Inflammatory macrophage treated with lipopolysaccharide for 1 hour (primary cell): ENCODE data around the gene BRSK2.
"Not testable (repeated sequence)": the region's sequence is repeated elsewhere in the genome, so short reads cannot be mapped to it uniquely, and the experiment has no call there.

Source experiments
- DNase-seq, 2 donors: peaks; one replicate each; pipeline ENCODE4 v3.0.0-alpha.2; 2020 to 2022

Gene BRSK2

DNA sequence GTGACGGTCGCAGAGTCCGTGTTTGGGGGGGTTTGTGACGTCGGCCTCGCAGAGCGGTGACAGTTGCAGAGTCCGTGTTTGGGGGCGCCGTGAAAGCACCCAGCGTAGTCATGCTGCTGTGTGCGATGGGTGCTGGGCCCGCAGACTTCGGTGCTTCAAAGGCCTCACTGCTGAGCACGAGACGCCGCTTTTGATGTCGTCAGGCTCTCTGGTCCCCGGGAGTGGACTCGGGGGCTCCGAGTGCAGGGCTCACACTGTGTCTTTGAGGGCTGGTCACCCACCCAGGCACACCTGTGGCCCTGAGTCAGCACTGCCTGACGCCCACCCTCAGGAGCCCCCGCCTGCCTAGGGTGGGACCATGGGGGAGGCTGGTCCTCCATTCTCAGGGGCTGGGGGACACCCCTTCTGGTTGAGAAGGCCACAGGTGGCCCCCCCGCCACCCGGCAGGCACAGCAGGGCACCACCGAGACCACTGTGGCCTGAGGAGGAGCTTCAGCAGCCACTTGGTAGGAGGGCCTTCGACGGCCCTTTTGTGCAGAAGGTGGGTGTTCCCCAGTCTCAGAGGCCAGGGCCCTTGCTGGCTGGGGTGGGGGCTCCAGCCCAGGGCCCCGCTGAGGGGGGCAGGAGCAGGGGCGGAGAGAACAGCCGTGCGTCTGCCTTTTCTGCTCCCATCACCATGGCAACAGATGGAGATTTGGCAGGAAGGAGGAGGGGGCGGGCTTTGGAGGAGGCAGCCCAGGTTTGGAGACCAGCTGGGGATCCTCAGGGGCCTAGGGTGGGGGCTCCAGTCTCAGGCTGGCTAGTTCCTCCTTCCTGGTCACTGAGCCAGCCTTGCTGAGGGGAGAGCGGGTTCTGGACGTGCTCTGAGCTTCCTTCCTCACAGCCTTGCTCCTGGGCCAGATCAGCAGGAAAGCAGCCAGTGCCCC, 20.9 kb downstream of the BRSK2 start:
- DNase-seq: no peak

- DNase-seq: no peak
Measured at GRCh38 chr11:1411301-1411700, 21.6 kb downstream of the BRSK2 start.

DNA sequence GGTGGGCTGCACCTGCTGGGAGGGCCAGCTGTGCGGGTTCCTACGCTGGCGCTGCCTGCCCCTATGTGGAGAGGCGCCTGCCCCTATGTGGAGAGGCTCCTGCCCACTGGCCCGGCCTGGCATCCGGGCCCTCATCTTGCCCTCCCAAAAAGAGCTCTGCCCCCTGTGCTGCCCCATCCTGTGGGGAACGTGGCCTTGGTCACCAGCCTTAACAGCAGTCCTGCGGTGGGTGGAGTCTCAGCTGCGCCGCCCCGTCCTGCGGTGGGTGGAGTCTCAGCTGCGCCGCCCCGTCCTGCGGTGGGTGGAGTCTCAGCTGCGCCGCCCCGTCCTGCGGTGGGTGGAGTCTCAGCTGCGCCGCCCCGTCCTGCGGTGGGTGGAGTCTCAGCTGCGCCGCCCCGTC, 22.0 kb downstream of the BRSK2 start:
- DNase-seq: not testable (repeated sequence)

DNA sequence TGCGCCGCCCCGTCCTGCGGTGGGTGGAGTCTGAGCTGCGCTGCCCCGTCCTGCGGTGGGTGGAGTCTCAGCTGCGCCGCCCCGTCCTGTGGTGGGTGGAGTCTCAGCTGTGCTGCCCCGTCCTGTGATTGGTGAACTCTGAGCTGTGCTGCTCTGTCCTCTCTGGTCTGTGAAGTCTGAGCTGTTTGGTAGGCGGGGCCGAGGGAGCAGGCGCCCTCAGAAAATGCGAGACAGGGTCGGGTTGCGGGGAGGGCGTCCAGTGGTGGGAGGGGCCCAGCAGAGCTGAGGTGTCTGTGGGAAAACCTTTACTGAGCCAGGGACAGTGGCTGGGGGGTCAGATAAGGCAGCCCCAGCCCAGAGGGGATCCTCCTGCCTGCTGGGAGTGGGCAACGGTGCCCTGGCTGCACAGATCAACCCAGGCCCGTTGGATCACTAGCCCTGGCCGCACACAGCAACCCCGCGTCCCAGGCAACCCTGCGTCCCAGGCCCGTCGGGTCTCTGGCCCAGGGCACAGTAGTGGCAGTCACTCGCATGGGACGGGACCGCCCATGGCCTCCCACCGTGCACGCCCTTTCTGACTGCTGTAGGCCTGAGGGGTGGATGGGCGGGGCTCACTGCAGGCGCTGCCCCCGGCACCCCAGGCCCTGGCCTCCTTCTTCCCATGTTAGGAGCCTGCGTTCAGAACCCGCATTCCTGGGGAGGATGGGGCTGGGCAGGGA, 22.8 kb downstream of the BRSK2 start:
- DNase-seq: no peak

DNA sequence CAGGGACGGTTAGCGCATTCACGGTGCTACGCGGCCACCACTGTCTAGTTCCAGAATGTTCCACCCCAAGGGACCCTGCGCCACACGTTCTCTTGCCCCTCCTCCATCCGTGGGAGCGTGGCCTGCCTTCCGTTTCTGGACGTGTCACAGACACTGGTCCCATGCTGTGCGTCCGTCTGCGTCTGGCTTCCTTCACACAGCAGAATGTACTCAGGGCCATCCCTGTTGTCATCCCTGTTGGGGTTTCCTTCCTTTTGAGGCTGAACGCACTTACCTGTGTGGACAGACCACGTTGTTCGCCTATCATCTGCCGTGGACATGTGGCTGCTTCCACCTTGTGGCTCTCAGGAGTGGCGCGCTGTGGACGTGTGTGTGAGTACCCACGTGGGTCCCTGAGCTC, 24.9 kb downstream of the BRSK2 start:
- DNase-seq: no peak

DNA sequence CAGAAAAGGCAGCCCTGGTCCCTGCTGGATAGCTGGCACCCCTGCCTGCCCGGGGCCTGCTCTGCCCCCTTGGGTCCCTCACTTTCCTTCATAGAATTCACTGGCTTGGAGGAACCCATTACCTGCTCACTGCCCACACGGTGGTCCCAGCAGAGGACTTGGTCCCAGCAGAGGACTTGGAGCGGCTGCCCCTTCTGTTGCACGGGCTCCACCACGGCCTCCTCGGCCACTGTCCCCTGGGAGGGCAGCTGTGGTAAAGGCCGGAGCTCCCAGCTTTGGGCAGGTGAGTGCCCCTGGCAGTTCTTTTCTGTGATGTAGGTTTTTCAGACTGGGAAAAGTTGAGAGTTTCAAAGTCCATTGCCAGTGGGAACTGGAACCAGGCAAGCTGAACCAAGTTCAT, 25.9 kb downstream of the BRSK2 start:
- DNase-seq: no peak

- not testable (repeated sequence) for DNase-seq
Measured at GRCh38 chr11:1418192-1418795, 28.6 kb downstream of the BRSK2 start.

GRCh38 chr11:1419811-1420210, 30.1 kb downstream of the BRSK2 start:
- no peak for DNase-seq

DNA sequence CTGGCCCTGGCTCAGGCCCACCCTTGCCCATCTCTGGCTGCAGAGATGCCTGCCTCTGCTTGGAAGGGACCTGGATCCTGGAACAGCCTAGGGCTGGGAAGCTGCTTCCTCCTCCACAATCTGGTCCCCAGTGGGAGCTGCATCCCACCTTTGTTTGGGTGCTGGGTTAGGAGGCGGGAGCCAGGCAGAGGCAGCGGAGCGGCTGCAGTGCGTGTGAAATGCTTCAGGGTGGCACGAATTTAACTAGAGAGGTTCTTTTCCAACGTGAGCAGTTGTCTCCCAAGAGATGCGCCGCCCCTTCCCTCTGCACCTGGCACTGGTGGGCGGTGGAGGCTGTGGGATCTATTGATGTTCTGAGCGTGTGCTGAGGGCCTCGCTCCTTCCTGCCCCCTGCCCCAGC, 31.6 kb downstream of the BRSK2 start:
- no peak for DNase-seq

GRCh38 chr11:1422481-1422880, 32.7 kb downstream of the BRSK2 start:
- DNase-seq: no peak

DNA sequence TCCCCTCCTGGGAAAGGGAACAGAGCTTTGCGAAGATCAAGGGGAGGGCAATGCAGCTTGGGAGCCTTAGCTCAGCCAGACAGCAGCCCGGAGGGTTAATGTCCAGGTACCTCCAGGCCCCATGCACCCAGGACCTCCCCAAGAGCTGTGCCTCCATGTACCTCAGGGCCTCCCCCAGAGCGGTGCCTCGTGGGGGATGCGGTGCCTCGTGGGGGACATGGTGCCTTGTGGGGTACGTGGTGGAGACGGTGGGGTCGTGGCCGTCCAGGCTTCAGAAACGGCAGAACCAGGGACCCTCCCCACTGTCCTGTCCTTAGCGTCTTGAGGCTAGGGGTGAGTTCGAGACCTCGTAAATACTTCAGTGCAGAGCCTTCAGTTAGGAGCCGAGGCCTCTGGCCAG, 33.2 kb downstream of the BRSK2 start:
- no peak for DNase-seq

DNA sequence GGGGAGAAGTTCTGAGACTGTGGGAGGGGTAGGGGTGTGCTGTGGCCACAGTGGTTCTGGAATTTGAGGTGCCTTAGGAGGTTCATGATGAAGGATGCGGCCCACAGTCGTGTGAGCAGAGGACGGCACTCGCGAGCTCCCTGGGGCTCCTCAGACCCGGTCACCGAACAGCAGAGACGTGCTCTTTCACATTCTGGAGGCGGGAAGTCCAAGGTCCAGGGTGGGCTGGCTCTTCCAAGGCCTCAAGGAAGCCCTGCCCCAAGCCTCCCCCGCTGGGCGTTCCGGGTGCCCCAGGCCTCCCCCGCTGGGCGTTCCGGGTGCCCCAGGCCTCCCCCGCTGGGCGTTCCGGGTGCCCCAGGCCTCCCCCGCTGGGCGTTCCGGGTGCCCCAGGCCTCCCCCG, 33.7 kb downstream of the BRSK2 start:
- DNase-seq: not testable (repeated sequence)

DNA sequence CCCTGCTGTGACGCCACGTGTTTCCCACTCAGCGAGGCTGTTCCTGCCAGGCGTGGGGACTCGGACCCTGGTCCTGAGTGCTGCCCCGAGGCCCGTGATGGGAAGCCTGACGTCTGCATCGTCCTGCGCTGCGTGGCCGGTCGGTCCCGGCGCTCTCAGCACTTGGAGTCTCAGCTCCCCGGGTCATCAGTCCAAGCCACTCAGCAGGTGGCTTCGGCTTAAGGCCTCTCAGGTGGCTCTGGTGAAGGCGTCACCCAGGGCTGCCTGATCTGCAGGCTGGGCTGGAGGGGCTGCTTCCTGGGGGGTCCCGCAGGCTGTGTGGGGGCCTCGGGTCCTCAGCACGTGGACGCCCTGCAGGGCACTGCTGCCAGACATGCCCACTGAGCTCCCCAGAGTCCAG, 35.3 kb downstream of the BRSK2 start:
- no peak for DNase-seq

- DNase-seq: no peak
Measured at GRCh38 chr11:1425439-1425838, 35.7 kb downstream of the BRSK2 start.

DNA sequence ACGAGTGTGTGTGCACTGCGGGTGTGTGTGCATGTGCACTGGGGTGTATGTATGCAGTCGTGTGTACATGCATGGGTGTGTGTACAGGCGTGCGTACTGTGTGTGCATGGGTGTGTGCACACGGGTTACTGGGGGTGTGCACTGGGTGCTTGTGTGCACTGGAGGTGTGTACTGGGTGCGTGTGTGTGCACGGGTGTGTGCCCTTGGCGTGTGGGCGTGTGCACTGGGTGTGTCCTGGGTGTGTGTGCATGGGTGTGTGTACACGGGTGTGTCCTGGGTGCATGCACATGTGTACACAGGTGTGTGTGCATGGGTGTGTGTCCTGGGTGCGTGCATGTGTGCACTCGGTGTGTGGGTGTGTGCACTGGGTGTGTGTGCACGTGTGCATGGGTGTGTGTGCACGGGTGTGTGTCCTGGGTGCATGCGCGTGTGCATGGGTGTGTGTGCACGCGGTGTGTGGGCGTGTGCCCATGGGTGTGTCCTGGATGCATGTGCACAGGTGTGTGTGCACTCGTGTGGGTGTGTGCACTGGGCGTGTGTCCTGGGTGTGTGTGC, 39.1 kb downstream of the BRSK2 start:
- no peak for DNase-seq

- no peak for DNase-seq
Measured at GRCh38 chr11:1433568-1433967, 43.8 kb downstream of the BRSK2 start.

DNA sequence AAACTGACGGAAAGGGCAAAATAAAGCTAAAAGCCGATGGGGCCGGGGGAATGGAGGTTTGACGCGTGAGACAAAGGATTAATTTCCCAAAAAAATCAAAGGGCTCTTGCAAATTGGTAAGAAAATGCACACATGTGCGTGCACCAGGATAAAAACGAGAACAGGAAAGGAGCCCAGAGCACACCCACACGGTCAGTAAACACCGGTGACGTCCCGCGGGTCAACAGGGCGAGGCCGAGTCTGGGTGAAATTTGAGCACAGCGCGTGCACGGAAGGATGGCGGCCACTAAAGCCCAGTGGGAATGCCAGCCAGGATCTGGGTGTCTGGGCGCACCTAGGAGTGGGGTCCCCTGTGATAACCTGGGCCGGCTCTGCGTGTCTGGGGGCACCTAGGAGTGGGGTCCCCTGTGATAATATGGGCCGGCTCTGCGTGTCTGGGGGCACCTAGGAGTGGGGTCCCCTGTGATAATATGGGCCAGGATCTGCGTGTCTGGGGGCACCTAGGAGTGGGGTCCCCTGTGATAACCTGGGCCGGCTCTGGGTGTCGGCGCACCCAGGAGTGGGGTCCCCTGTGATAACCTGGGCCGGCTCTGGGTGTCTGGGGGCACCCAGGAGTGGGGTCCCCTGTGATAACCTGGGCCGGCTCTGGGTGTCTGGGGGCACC, 44.4 kb downstream of the BRSK2 start:
- DNase-seq: no peak

GRCh38 chr11:1435479-1435819, 45.7 kb downstream of the BRSK2 start:
- not testable (repeated sequence) for DNase-seq

DNA sequence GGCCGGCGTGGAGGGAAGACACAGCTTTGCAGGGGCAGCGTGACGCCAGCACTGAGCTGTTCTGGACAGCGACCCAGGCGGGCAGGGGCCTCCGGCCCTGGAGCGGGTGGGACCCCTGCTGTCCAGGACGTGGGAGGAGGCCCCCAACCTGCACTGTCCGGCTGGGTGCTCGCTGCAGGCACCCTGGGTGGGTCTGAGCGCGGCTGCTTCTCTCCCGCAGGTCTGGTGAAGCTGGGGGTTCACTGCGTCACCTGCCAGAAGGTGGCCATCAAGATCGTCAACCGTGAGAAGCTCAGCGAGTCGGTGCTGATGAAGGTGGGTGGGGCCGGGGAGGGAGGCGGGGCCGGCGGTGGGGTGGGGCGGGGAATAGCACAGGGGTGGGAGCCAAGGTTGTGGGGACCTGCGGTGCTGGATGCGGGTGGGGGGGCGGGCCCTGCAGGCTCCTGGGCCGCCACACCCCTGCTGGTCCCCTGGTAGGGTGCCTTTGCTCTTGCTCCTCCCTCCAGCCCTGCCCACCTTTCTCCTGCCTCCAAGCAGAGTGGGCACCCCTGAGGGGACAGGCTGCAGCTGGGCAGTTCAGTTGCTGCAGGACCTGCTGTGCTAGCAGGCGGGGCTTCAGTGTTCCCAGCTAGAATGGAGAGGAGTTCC, 46.2 kb downstream of the BRSK2 start:
- DNase-seq: no peak

DNA sequence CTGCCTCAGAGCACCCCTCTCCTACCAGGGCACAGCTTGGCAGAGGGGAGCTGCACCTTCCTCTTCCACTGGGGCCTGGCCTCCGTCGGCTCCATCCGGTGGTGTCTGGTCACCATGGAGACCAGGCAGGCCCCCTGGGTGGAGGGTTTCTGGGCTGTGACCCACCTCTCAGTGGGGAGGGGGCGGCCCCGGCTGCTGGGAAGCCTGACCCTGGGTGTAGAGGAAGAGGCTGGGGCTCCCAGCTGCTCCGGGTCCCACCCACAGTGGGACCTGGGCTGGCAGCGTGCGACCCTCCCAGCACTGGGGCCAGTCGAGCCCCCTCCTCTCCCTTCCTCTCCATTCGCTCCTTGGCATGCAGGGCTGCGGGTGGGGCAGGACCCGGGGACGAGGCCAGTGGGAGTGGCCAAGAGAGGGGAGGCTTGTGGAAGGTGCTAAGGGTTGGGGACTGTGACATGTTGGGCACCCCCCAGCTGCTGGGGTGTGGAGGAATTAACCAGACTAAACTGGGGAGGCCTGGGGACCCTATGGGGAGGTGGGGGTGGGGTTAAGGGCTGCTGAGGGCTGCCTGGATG, 46.8 kb downstream of the BRSK2 start:
- DNase-seq: no peak

- DNase-seq: no peak
Measured at GRCh38 chr11:1437500-1437899, 47.8 kb downstream of the BRSK2 start.
